VCaP (cell line): ENCODE measurements around the gene DNPH1.

ENCODE experiments used
- H3K27ac ChIP-seq: fragments of 450-650 bp; 2 replicates; pipeline ENCODE4 v1.5.1; 2017
- CTCF ChIP-seq: fragments of 450-650 bp; conservative IDR thresholded peaks from 2 replicates; pipeline ENCODE4 v1.5.1; 2017; ENCODE audit warnings: mild to moderate bottlenecking, moderate library complexity

DNPH1 gene

GRCh38 chr6:43192911-43193310, 36.4 kb downstream of the DNPH1 start:
- no peak for TF ChIP-seq CTCF
- H3K27ac ChIP-seq = no peak overlapping the region

- H3K27ac ChIP-seq = no peak overlapping the region
- TF ChIP-seq CTCF = no peak
These were observed 39.4 kb downstream of the DNPH1 start for GRCh38 chr6:43189776-43190304.

- H3K27ac ChIP-seq = no peak overlapping the region
- no peak for TF ChIP-seq CTCF
These were observed 40.9 kb downstream of the DNPH1 start for GRCh38 chr6:43188426-43188825.

GRCh38 chr6:43187821-43188220, 41.5 kb downstream of the DNPH1 start:
- H3K27ac ChIP-seq = no peak overlapping the region
- no peak for TF ChIP-seq CTCF

- TF ChIP-seq CTCF = no peak
- H3K27ac ChIP-seq = no peak overlapping the region
These were observed 42.6 kb downstream of the DNPH1 start for GRCh38 chr6:43186706-43187105.

GRCh38 chr6:43186019-43186418, 43.3 kb downstream of the DNPH1 start:
- no peak for TF ChIP-seq CTCF
- H3K27ac ChIP-seq = no peak overlapping the region

- TF ChIP-seq CTCF = no peak
These were observed 43.8 kb downstream of the DNPH1 start for GRCh38 chr6:43185391-43185985.

More at GRCh38 chr6:43185391-43185985, 43.8 kb downstream of the DNPH1 start:
- no peak overlapping the region for H3K27ac ChIP-seq
